GM12878 (cell line): Measurements from ENCODE around the gene CHRM4. TPM values are rescaled to one million over a fixed set of nuclear protein-coding genes. Genes with fewer than 3 reads are reported as not detected.

Experiments used
- ATAC-seq: fragments of 200-7000 bp; cut with Tn5 transposase; 3 replicates; pipeline ENCODE4 v1.9.1; 2020; ENCODE audit warnings: mild to moderate bottlenecking, moderate library complexity
- BruUV-seq: library from RNA; stranded (reverse); fragments of 400-500 nt; replicated peaks from 2 replicates; lab custom pipeline; 2021; lab: Mats Ljungman, UMichigan
- CTCF ChIA-PET: fragments of 300-600 bp; sonication (Branson Sonifier 250); formaldehyde crosslinking; extraction: SDS; loops from one replicate; lab custom pipeline; 2021; ENCODE audit warnings: inconsistent platforms; lab: Yijun Ruan, JAX
- POLR2A ChIA-PET: fragments of 350-600 bp; formaldehyde crosslinking; extraction: SDS; loops from one replicate; lab custom pipeline; 2021; ENCODE audit warnings: inconsistent platforms; lab: Charles Lee
- RAD21 ChIA-PET: fragments of 300-600 bp; sonication (Branson Sonifier 250); formaldehyde crosslinking; loops from one replicate; lab custom pipeline; 2023; ENCODE audit warnings: antibody characterized with exemption; ENCODE audit not compliant: unreplicated experiment; lab: Charles Lee
- SMC1A ChIA-PET: fragments of 300-600 bp; sonication (Branson Sonifier 250); formaldehyde crosslinking; loops from one replicate; lab custom pipeline; 2023; ENCODE audit not compliant: unreplicated experiment, uncharacterized antibody; lab: Charles Lee
- DNase-seq: peaks from one replicate; pipeline ENCODE4 v3.0.0-alpha.2; 2011; ENCODE audit warnings: low read depth, low spot score
- FAIRE-seq: peaks from 3 replicates; lab custom pipeline; 2011; peaks lifted over from hg19 to GRCh38; lab: Jason Lieb, UNC
- H2AFZ ChIP-seq: 2 replicates; pipeline ENCODE4 v1.6.0; 2011; ENCODE audit warnings: low read depth, low read length, control low read depth; ENCODE audit not compliant: control insufficient read depth
- H3K27ac ChIP-seq: 2 replicates; pipeline ENCODE4 v1.5.1; 2011; ENCODE audit warnings: control low read depth; ENCODE audit not compliant: control insufficient read depth, insufficient read depth
- H3K27me3 ChIP-seq, 2 experiments: replicated peaks in 1 of 2; 2 replicates each; pipeline versions ENCODE4 v1.6.0 to v1.6.1; 2011; ENCODE audit warnings: low read length in 1 of 2; ENCODE audit not compliant: control insufficient read depth in 2 of 2, insufficient read depth in 2 of 2
- H3K36me3 ChIP-seq, 2 experiments: 2 replicates each; pipeline ENCODE4 v1.5.1; 2011; ENCODE audit warnings: low read length in 1 of 2; ENCODE audit not compliant: control insufficient read depth in 2 of 2, insufficient read depth in 2 of 2
- H3K4me1 ChIP-seq: 2 replicates; pipeline ENCODE4 v1.6.1; 2011; ENCODE audit warnings: mild to moderate bottlenecking, low read length, moderate library complexity, mixed read lengths; ENCODE audit not compliant: control insufficient read depth, insufficient read depth
- H3K4me2 ChIP-seq: 2 replicates; pipeline ENCODE4 v1.6.0; 2011; ENCODE audit warnings: control low read depth; ENCODE audit not compliant: control insufficient read depth, insufficient read depth
- H3K4me3 ChIP-seq: fragments of 200-600 bp; sonication (generic); 2 replicates; pipeline ENCODE4 v1.5.1; 2016
- H3K79me2 ChIP-seq: 2 replicates; pipeline ENCODE4 v1.6.0; 2011; ENCODE audit warnings: low read length; ENCODE audit not compliant: control insufficient read depth, insufficient read depth
- H3K9ac ChIP-seq: 2 replicates; pipeline ENCODE4 v1.8.0; 2011; ENCODE audit warnings: low read length, control low read depth, mixed read lengths; ENCODE audit not compliant: control insufficient read depth, insufficient read depth
- H3K9me3 ChIP-seq: replicated peaks from 3 replicates; pipeline ENCODE4 v1.5.1; 2011; ENCODE audit warnings: mild to moderate bottlenecking, low read length; ENCODE audit not compliant: control insufficient read depth, insufficient read depth
- H4K20me1 ChIP-seq: 2 replicates; pipeline ENCODE4 v1.6.0; 2011; ENCODE audit not compliant: control insufficient read depth, insufficient read depth
- BCL3 ChIP-seq: IDR thresholded peaks from 2 replicates; pipeline ENCODE4 v1.6.1; 2011; ENCODE audit warnings: borderline replicate concordance, low read depth, mild to moderate bottlenecking, moderate library complexity, low read length; ENCODE audit not compliant: insufficient read depth, poor library complexity, severe bottlenecking
- CREB1 ChIP-seq: IDR thresholded peaks from 2 replicates; pipeline ENCODE4 v1.6.1; 2012; ENCODE audit warnings: low read depth, mild to moderate bottlenecking, inconsistent platforms
- DPF2 ChIP-seq: fragments of 450-650 bp; IDR thresholded peaks from 2 replicates; pipeline ENCODE4 v1.6.1; 2017; ENCODE audit warnings: mild to moderate bottlenecking
- EGR1 ChIP-seq, 2 experiments: IDR thresholded peaks; 1 replicate in 1 of 2; 2 replicates in 1 of 2; pipeline ENCODE4 v1.6.1; 2011 to 2012; ENCODE audit warnings: low read depth in 2 of 2, low read length in 2 of 2, borderline replicate concordance in 1 of 2, mild to moderate bottlenecking in 1 of 2, moderate library complexity in 1 of 2
- GATAD2B ChIP-seq: fragments of 450-650 bp; conservative IDR thresholded peaks from 2 replicates; pipeline ENCODE4 v1.6.1; 2017; ENCODE audit warnings: low read depth, mild to moderate bottlenecking, moderate library complexity
- HDAC6 ChIP-seq: fragments of 200-600 bp; sonication (generic); IDR thresholded peaks from one replicate; pipeline ENCODE4 v1.8.0; 2017; ENCODE audit warnings: antibody characterized with exemption; ENCODE audit not compliant: unreplicated experiment
- IKZF1 ChIP-seq: fragments of 450-650 bp; conservative IDR thresholded peaks from 2 replicates; pipeline ENCODE4 v1.6.1; 2017; ENCODE audit warnings: antibody characterized with exemption, mild to moderate bottlenecking
- IKZF2 ChIP-seq, 2 experiments: fragments of 450-650 bp; IDR thresholded peaks; 2 replicates each; pipeline ENCODE4 v1.6.1; 2017; ENCODE audit warnings: mild to moderate bottlenecking in 2 of 2, moderate library complexity in 2 of 2
- KAT2A ChIP-seq: conservative IDR thresholded peaks from 2 replicates; pipeline ENCODE4 v1.6.1; 2011; ENCODE audit warnings: low read depth, low read length; ENCODE audit not compliant: control insufficient read depth
- MTA3 ChIP-seq: IDR thresholded peaks from 2 replicates; pipeline ENCODE4 v1.6.1; 2012; ENCODE audit warnings: low read length, inconsistent platforms, borderline replicate concordance
- MXI1 ChIP-seq: fragments of 150-350 bp; IDR thresholded peaks from 2 replicates; pipeline ENCODE4 v1.6.1; 2011; ENCODE audit warnings: low read depth, mild to moderate bottlenecking, inconsistent platforms, low read length, improper control_type of control experiment
- NR2F1 ChIP-seq: fragments of 450-650 bp; conservative IDR thresholded peaks from 2 replicates; pipeline ENCODE4 v1.6.1; 2017; ENCODE audit warnings: mild to moderate bottlenecking
- PML ChIP-seq: IDR thresholded peaks from 2 replicates; pipeline ENCODE4 v1.6.1; 2012; ENCODE audit warnings: low read length, inconsistent platforms
- RB1 ChIP-seq: fragments of 450-650 bp; formaldehyde crosslinking; IDR thresholded peaks from 2 replicates; pipeline ENCODE4 v1.6.1; 2017; ENCODE audit warnings: mild to moderate bottlenecking, borderline replicate concordance
- RELB ChIP-seq: fragments of 450-650 bp; IDR thresholded peaks from 2 replicates; pipeline ENCODE4 v1.6.1; 2017; ENCODE audit warnings: low read depth, mild to moderate bottlenecking, moderate library complexity
- STAT1 ChIP-seq: fragments of 450-650 bp; conservative IDR thresholded peaks from 2 replicates; pipeline ENCODE4 v1.6.1; 2014; ENCODE audit warnings: antibody characterized with exemption, mild to moderate bottlenecking
- TCF12 ChIP-seq: IDR thresholded peaks from 2 replicates; pipeline ENCODE4 v1.6.1; 2011; ENCODE audit warnings: low read depth, mild to moderate bottlenecking, low read length
- YY1 ChIP-seq: IDR thresholded peaks from 2 replicates; pipeline ENCODE4 v1.6.1; 2011; ENCODE audit warnings: low read depth, mild to moderate bottlenecking, low read length
- ZNF384 ChIP-seq: IDR thresholded peaks from 2 replicates; pipeline ENCODE4 v1.6.1; 2012; ENCODE audit warnings: low read depth, mild to moderate bottlenecking, low read length, improper control_type of control experiment, borderline replicate concordance
- WGBS: methylation state at CpG from one replicate; pipeline ENCODE4 v1.1.6; 2016; ENCODE audit warnings: low lambda C conversion rate; ENCODE audit not compliant: insufficient replicate concordance, insufficient coverage; ENCODE audit errors: missing lambda C conversion rate; 5-methylcytosine and 5-hydroxymethylcytosine counted together
- in situ Hi-C: fragments of 300-500 bp; cut with MboI; formaldehyde crosslinking; loops from 9 replicates; pipeline ENCODE4 v1.14.3; 2018; ENCODE audit warnings: mixed read lengths
- intact Hi-C: fragments of 100-400 bp; cut with micrococcal nuclease; formaldehyde crosslinking; loops from one replicate; pipeline ENCODE4 v1.14.2; 2022; ENCODE audit not compliant: unreplicated experiment
- polyA plus RNA-seq, 11 experiments: library from polyadenylated mRNA; depleted of rRNA in 4 of 11; unstranded in 6 of 11; stranded (reverse) in 5 of 11; fragments of >200 nt; fragmentation: Nextera tagmentation in 4 of 11; fragmentation: Illumina TruSeq in 1 of 11; extraction: Ambion mirVana in 4 of 11; extraction: Trizol in 1 of 11; gene quantifications; 1 replicate in 1 of 11; 2 replicates in 10 of 11; pipeline versions ENCODE4 v1.2.1 to v1.2.3, GENCODE V29; 2011 to 2016; ENCODE audit warnings: inconsistent platforms in 2 of 11, missing spikeins in 2 of 11, low read depth in 1 of 11
- total RNA-seq, 4 experiments: library from RNA; depleted of rRNA in 3 of 4; stranded (reverse); fragments of >200 nt in 3 of 4; fragmentation: Illumina TruSeq in 1 of 4; extraction: Trizol in 1 of 4; gene quantifications; 2 replicates each; pipeline versions ENCODE4 v1.2.1 to v1.2.3, GENCODE V29; 2013 to 2021

CHRM4 gene
- total and polyA plus RNA-seq, 10 of the 15 experiments (the other 5 are each of a cell fraction or from before 2014, with no cell fraction given): 0.12 to 0.23 (median 0.13) TPM; not detected in 7

- ChIA-PET RAD21 (interaction anchor here (0.7 to 1.3 kb wide), 2 partner anchors 11 to 64 kb away, joined by 3 read pairs; no protein-coding TSS in a partner anchor), POLR2A (interaction anchor here (0.6 kb wide), 1 partner anchor 532 kb away, joined by 3 read pairs; no protein-coding TSS in a partner anchor), CTCF (no interaction called here), SMC1A (no interaction called here)
- H3K27me3 ChIP-seq: peaks cover 6 to 12% of the 10 kb centered on the region in 2 experiments
- peak overlapping the region; percentile 39 for H3K9ac ChIP-seq
- H2AFZ ChIP-seq: peak overlapping the region; percentile 47; the same call in 1 of the 2 replicates
- ATAC-seq (peak; percentile 58), DNase-seq (no peak), FAIRE-seq (no peak)
- H3K36me3 ChIP-seq: peaks cover 4 to 12% of the 10 kb centered on the region in 2 experiments; a peak in 3 of 4 replicates
- peaks cover 8% of the 10 kb centered on the region for H3K4me1 ChIP-seq
- peak overlapping the region; percentile 99 for H3K4me2 ChIP-seq
- in situ Hi-C loops: no loop called here
- intact Hi-C loops: no loop called here
- H3K9me3 ChIP-seq: no peaks in the 10 kb centered on the region
- BruUV-seq: no TSS peak
- H4K20me1 ChIP-seq: no peaks in the 10 kb centered on the region
- H3K4me3 ChIP-seq: peak overlapping the region; percentile 70
- WGBS: 10% methylated on average over 42 of the region's 45 CpGs
- H3K79me2 ChIP-seq: no peaks in the 10 kb centered on the region
- no peak overlapping the region for H3K27ac ChIP-seq
- no peak for TF ChIP-seq BCL3
- peak; percentile 32; the same call in 1 of the 2 replicates for TF ChIP-seq PML
- 0 out of 2 replicates have a peak, but pooled peaks have one; percentile 13 for TF ChIP-seq RELB
- peak; percentile 39 to 48; a peak in 2 of 4 replicates for TF ChIP-seq IKZF2 (IDR thresholded peaks at IDR 0.05)
- no peak for TF ChIP-seq STAT1
- TF ChIP-seq RB1: 0 out of 2 replicates have a peak, but pooled peaks have one; percentile 41
- peak; percentile 74; the same call in 1 of the 2 replicates for TF ChIP-seq IKZF1
- peak; percentile 63 for TF ChIP-seq DPF2
- peak; percentile 45; the same call in 1 of the 2 replicates for TF ChIP-seq CREB1
- TF ChIP-seq HDAC6: no peak
- peak; percentile 74; the same call in 1 of the 2 replicates for TF ChIP-seq GATAD2B
- TF ChIP-seq ZNF384: peak; percentile 39; the same call in 1 of the 2 replicates
- peak; percentile 45; the same call in 1 of the 2 replicates for TF ChIP-seq MXI1
- TF ChIP-seq YY1: no peak
- peak; percentile 66; the same call in 1 of the 2 replicates for TF ChIP-seq MTA3
- peak; percentile 56; the same call in 1 of the 2 replicates for TF ChIP-seq NR2F1
- TF ChIP-seq TCF12: 0 out of 2 replicates have a peak, but pooled peaks have one; percentile 2
- no peak for TF ChIP-seq KAT2A
- TF ChIP-seq EGR1 (IDR thresholded peaks at IDR 0.05; ENCODE audit: borderline replicate concordance in 1 of 2, low read depth in 2 of 2, low read length in 2 of 2): peak in 1 of 2 experiments; percentile 48; a peak in 1 of 3 replicates
Observed at GRCh38 chr11:46380340-46381047, 11.1 kb downstream of the CHRM4 start.
